Right lung (tissue), 5 donors: ENCODE results near the gene TOMM5. TPM values are rescaled to one million over a fixed set of nuclear protein-coding genes. Genes with fewer than 3 reads are reported as not detected.

Experiments used
- polyA plus RNA-seq, 5 donors: library from polyadenylated mRNA; unstranded; fragments of 120-200 nt; gene quantifications; one replicate each; pipeline versions ENCODE4 v1.2.1 to v1.2.3, GENCODE V29; 2013; ENCODE audit warnings: inconsistent platforms in 1 of 5, low replicate concordance in 1 of 5; ENCODE audit not compliant: insufficient read length in 5 of 5, insufficient read depth in 1 of 5

TOMM5 gene
- polyA plus RNA-seq, 5 donors = 95.3 to 126 (median 111) TPM

Other genes with a start within 250 kb of the TOMM5 start
- gene GRHPR, start 169.9 kb downstream of the TOMM5 start, polyA plus RNA-seq = 100 to 1,000 TPM in 3 of 5 donors, 10 to 100 TPM in 2; 89.1 to 142 (median 107) TPM
- 10 to 100 TPM; 21.8 to 28.7 (median 26.7) TPM for gene ZBTB5, start 127.1 kb downstream of the TOMM5 start, polyA plus RNA-seq
- 10 to 100 TPM; 22.3 to 29.9 (median 29.2) TPM for gene POLR1E, start 106.6 kb downstream of the TOMM5 start, polyA plus RNA-seq
- 10 to 100 TPM in 2 of 5 donors, 1 to 10 TPM in 3; 8.3 to 10.6 (median 10.0) TPM for gene FBXO10, start 16.2 kb downstream of the TOMM5 start, polyA plus RNA-seq
- under 1 TPM; 0.05 to 0.74 (median 0.14) TPM for gene FRMPD1, start 58.4 kb upstream of the TOMM5 start, polyA plus RNA-seq
- 10 to 100 TPM; 20.2 to 27.2 (median 23.8) TPM for gene TRMT10B, start 161.2 kb upstream of the TOMM5 start, polyA plus RNA-seq
- gene EXOSC3, start 192.5 kb upstream of the TOMM5 start, polyA plus RNA-seq = 10 to 100 TPM; 35.5 to 42.1 (median 40.3) TPM
- 10 to 100 TPM; 21.6 to 35.5 (median 32.5) TPM for gene DCAF10, start 208.2 kb upstream of the TOMM5 start, polyA plus RNA-seq